ENCODE data around the gene XYLT1.

Gene XYLT1

GRCh38 chr16:17069681-17070080 is 401.1 kb downstream of the XYLT1 start:
- no peak for DNase-seq

- DNase-seq: no peak
These were observed 402.2 kb downstream of the XYLT1 start for GRCh38 chr16:17068524-17068923.

DNA sequence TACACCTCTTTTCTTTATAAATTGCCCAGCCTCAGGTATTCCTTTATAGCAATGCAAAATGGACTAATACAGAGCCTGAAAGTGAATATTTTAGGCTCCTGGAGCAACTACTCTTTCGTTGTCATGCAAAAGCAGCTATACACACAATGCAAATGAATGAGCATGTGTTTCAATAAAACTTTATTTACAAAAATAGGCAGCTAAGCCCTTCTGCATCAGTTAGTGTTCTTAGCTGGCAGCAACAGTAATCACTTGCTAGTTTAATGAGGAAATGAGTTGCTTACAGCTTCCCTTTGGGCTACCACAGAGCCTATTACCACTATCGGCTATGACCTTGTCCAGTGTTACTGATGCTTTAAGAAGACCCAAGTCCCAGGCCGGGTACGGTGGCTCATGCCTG is 402.9 kb downstream of the XYLT1 start:
- no peak for DNase-seq

DNA sequence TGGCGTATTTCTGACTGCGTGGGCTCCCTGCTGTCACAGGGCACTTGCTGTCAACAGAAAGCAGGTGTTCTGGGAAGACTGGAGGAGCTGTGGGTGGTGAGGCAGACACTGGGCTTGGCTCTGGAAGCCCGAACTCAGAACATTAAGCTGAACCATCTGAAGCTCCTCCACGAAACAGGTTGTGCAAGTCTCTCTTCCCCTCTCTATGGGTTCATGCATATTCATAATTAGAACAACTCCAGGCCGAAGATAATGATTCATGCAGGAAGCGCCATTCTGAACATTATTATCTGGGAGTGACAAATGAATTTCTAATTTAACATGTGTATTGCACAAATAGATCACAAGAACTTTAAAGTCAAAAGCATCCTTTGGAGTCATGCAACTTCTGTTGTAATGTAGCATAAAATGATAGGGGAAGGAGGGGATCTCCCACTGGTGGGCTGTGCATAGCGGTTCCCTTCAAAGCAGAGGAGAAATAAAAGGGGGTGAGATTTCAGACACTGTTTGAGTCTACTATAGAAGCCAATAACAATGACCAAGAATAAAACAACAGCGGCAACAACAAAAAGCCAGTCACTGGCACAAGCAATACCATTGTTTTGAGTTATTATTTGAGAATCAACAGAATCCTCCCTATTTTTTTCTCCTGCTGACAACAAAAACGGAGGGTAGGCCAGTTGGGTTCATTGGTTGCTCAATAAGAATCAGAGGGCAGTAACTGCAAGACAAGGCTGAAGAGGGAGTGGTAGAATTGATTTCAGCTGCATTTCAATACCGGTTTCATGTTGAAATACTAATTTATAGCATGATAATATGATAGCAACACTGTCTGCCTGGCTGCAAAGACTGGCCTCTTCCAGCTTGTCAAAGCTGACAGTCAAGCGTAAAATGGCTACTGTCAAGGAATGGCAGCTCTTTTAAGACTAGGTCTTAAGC is 407.3 kb downstream of the XYLT1 start:
- no peak for DNase-seq

- no peak for DNase-seq
These were observed 408.1 kb downstream of the XYLT1 start for GRCh38 chr16:17062676-17063075.

- no peak for DNase-seq
These were observed 409.4 kb downstream of the XYLT1 start for GRCh38 chr16:17061326-17061725.

- no peak for DNase-seq
These were observed 412.3 kb downstream of the XYLT1 start for GRCh38 chr16:17058471-17058870.

DNA sequence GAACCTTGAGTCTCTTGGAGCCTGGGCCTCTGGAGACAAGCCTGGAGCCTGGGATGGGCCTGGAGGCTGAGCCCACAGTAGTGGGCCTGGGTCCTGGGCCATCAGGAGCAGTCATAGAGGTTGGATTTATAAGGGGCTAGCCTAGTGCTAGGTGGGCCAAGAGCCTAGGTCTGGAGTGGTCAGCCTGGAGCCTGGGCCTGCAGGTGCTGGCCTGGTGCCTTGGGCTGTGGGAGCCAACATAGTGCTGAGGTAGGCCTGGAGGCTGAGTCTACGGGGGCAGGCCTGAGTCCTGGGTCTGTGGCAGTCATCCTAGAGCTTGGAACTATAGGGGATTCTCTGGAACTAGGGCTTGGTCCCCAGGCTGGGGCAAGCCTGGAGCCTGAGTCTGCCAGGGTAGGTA is 414.1 kb downstream of the XYLT1 start:
- no peak for DNase-seq

DNA sequence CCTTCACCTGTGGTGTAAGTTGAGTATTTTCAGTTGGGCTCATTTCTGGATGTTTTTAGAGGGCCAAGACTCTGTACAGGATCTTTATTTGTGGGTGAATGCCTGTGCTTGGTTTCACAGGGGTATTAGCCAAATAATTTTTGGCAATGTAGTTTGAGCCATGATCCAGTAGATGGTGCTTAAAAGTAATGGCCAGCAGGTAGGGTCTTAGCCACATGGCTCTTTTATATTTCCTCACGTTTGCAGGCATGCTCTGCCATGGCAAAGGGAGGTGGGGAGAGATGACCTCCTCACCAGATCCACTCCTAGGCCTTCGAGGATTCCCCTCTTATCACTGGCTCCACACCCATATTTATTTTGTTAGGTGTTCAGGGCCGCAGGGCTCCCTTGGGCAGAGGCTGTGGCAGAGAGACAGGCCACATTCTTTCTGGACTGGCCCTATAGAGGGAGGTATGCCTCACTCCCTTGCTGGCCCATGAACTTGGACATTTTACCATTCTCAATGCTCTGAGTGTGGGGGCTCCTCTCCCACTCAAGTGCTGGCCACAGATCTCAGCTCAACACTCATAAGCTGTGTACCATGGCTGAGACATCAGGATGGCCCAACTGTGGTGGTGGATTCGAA is 417.1 kb downstream of the XYLT1 start:
- DNase-seq: no peak

Measured in activated effector memory CD4-positive, alpha-beta T cell treated with anti-CD3 and anti-CD28 coated beads, Interleukin-2, amount 50 U/mL, for 16 hours (primary cell).